Uterus (tissue), 4 donors: ENCODE measurements around the gene ASAP2. TPM values are rescaled to one million over a fixed set of nuclear protein-coding genes. Genes with fewer than 3 reads are reported as not detected.

Experiments
- DNase-seq, 2 donors: peaks; one replicate each; pipeline ENCODE4 v3.0.0-alpha.2; 2019 to 2020
- H3K27ac ChIP-seq, 2 donors: fragments of 200-600 bp; sonication (generic); 1 replicate in 1 of 2; 2 replicates in 1 of 2; pipeline ENCODE4 v1.5.1; 2016 to 2018
- H3K27me3 ChIP-seq, 2 donors: fragments of 200-600 bp; sonication (generic); one replicate each; pipeline ENCODE4 v1.5.1; 2018 to 2019; ENCODE audit warnings: control low read depth in 1 of 2
- H3K36me3 ChIP-seq, 2 donors: fragments of 200-600 bp; sonication (generic); one replicate each; pipeline ENCODE4 v1.5.1; 2019; ENCODE audit warnings: control low read depth in 1 of 2
- H3K4me1 ChIP-seq, 2 donors: fragments of 200-600 bp; sonication (generic); one replicate each; pipeline ENCODE4 v1.5.1; 2018 to 2019; ENCODE audit warnings: control low read depth in 1 of 2
- H3K4me3 ChIP-seq, 2 donors: fragments of 200-600 bp; sonication (generic); 1 replicate in 1 of 2; 2 replicates in 1 of 2; pipeline ENCODE4 v1.5.1; 2018 to 2019; ENCODE audit warnings: mild to moderate bottlenecking in 1 of 2
- H3K9me3 ChIP-seq, 2 donors: fragments of 200-600 bp; sonication (generic); one replicate each; pipeline ENCODE4 v1.5.1; 2019; ENCODE audit warnings: control low read depth in 1 of 2
- POLR2A ChIP-seq, 2 donors: fragments of 450-650 bp; IDR thresholded peaks; one replicate each; pipeline ENCODE4 v1.6.1; 2016; ENCODE audit warnings: antibody characterized with exemption in 2 of 2, mild to moderate bottlenecking in 1 of 2, moderate library complexity in 1 of 2
- intact Hi-C: fragments of 100-400 bp; cut with DNase I; formaldehyde crosslinking; loops from one replicate; pipeline ENCODE4 v1.15.1; 2023; ENCODE audit warnings: low total_unique reads
- total RNA-seq, 4 donors: library from RNA; depleted of rRNA in 3 of 4; stranded (reverse); fragments of >200 nt in 3 of 4; gene quantifications; one replicate each; pipeline versions ENCODE4 v1.1.0 to v1.2.4, GENCODE V29; 2014 to 2023
- TF ChIP-seq, protein P1 (sequence below), 4 experiments: fragments of 200-600 bp in 2 of 4; fragments of 450-650 bp in 2 of 4; sonication (generic) in 2 of 4; IDR thresholded peaks; one replicate each; pipeline ENCODE4 v1.5.1; 2016 to 2019; ENCODE audit warnings: antibody characterized with exemption in 4 of 4, mild to moderate bottlenecking in 2 of 4, moderate library complexity in 1 of 4
- donor health status: DM: yes; HTN: yes; CAD: no.

Gene ASAP2
- total RNA-seq, 4 donors from 2014 or later = 24.3 to 55.5 (median 31.3) TPM

DNA sequence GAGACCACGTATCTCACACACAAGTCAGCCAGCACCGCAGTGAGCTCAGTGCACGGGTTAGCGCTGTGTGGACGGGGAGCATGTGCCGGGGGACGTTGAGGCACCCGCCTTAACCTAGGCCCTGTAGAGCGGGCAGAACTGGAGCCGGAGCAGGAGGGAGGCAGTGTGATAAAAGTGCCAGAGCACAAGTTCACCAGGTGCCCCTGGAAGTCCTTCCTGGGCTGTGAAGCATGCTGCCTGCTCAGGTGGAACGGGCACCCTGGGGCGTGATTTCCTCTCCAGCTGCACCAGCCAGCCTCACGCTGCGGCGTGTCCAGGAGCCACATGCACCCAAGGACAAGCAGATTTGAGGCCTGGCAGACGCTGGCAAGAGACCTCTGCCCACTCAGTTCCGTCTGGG lies 166.4 kb downstream of the ASAP2 start:
- DNase-seq = no peak
- Histone ChIP-seq H3K9me3 (no peaks in the 10 kb centered on the region), H3K27me3 (no peaks in the 10 kb centered on the region), H3K4me1 (peaks cover 0 to 1% of the 10 kb centered on the region in 2 donors), H3K27ac (no peak overlapping the region), H3K4me3 (no peak overlapping the region), H3K36me3 (no peaks in the 10 kb centered on the region)
- intact Hi-C loops = no loop called here
- TF ChIP-seq, protein P1, sequence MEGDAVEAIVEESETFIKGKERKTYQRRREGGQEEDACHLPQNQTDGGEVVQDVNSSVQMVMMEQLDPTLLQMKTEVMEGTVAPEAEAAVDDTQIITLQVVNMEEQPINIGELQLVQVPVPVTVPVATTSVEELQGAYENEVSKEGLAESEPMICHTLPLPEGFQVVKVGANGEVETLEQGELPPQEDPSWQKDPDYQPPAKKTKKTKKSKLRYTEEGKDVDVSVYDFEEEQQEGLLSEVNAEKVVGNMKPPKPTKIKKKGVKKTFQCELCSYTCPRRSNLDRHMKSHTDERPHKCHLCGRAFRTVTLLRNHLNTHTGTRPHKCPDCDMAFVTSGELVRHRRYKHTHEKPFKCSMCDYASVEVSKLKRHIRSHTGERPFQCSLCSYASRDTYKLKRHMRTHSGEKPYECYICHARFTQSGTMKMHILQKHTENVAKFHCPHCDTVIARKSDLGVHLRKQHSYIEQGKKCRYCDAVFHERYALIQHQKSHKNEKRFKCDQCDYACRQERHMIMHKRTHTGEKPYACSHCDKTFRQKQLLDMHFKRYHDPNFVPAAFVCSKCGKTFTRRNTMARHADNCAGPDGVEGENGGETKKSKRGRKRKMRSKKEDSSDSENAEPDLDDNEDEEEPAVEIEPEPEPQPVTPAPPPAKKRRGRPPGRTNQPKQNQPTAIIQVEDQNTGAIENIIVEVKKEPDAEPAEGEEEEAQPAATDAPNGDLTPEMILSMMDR (IDR thresholded peaks at IDR 0.05) = no peak
- TF ChIP-seq POLR2A (IDR thresholded peaks at IDR 0.05) = no peak

DNA sequence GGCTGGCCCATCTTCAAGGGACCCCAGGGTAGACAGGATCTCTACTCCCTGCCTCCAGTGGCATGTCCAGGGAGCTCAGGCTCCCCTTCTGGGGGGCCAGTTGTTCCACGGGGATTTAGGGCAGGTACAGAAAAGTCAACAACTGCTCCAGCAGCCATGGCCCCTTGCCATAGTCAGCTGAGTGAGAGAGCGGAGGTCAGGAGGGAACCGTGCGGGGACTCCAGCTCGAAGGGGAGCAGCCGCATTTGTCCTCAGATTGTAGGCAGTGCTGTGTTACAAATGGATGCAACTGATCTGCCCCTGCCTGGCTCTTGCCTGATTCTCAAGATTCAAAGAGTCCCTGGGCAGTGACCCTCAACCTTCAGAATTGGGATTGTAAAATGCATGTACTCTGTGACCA lies 166.9 kb downstream of the ASAP2 start:
- Histone ChIP-seq H3K4me1 (peaks cover 0 to 4% of the 10 kb centered on the region in 2 donors), H3K27me3 (no peaks in the 10 kb centered on the region), H3K9me3 (no peaks in the 10 kb centered on the region), H3K4me3 (no peak overlapping the region), H3K27ac (no peak overlapping the region), H3K36me3 (no peaks in the 10 kb centered on the region)
- no peak for DNase-seq
- intact Hi-C loops = no loop called here
- TF ChIP-seq, protein P1 (IDR thresholded peaks at IDR 0.05) = no peak
- no peak for TF ChIP-seq POLR2A (IDR thresholded peaks at IDR 0.05)

DNA sequence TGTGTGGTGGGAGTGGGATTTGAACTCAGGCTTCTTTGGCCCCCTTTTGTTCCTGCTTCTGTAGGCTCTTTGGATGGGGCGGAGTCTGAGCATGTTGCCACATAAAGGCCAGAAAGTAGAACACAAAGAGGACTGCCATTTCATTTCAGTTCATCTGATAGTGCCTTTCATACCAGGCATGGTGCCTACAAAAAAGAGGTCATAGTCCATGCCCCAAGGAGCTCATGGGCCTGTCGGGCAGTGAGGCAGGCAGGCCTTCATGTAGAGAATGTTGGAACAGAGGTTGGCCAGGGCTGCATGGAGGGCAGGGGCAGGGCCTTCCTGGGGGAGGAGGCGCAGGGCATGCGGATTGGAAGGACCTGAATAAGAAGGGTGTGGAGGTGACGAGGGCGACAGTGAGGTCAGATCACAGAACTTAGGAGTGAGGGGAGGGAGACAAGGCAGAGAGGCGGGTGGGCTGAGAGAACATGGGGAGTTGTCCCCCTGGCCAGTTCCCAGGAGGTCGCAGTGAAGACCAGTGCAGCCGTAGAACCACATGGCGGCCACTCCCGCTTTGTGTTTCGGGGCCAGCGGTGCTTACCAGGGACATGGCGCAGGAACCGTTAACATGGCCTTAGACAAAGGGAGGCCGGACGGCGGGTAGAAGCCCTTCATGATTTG lies 167.6 kb downstream of the ASAP2 start:
- intact Hi-C loops = no loop called here
- TF ChIP-seq, protein P1 (IDR thresholded peaks at IDR 0.05) = no peak
- no peak for TF ChIP-seq POLR2A (IDR thresholded peaks at IDR 0.05)
- Histone ChIP-seq H3K27ac (no peak overlapping the region), H3K4me1 (peaks cover 0 to 4% of the 10 kb centered on the region in 2 donors), H3K36me3 (no peaks in the 10 kb centered on the region), H3K4me3 (no peak overlapping the region), H3K9me3 (no peaks in the 10 kb centered on the region), H3K27me3 (no peaks in the 10 kb centered on the region)
- DNase-seq = no peak

DNA sequence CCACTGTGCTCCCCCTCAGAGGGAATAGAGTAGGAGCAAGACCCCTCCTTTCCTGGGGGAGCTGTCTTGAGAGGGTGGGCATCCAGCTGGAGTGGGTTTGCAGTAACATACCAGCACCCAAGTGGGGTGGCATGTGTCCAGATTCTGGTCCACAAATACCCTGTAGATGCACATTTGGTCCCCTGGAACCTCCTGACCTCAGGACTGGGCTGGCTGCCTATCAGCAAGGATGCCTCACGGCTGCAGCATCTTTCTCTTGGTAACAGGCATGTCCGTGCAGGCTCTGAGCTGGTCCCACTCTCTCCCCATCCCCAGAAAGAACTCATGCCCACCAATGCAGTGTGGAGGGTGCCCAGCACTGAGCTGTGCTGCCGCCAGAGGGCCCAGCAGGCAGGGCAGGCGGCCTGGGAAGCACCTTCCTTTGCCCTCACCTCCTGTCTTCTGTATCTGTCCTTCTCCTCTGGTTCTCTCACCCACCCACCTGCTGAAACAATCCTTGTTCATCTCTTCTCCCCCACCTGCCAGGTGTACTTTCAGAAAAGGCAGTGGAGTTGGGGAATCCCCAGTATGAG lies 169.3 kb downstream of the ASAP2 start:
- no peak for DNase-seq
- peaks cover 0 to 4% of the 10 kb centered on the region in 2 donors for H3K4me1 ChIP-seq
- H3K4me3 ChIP-seq = no peak overlapping the region
- H3K9me3 ChIP-seq = no peaks in the 10 kb centered on the region
- H3K36me3 ChIP-seq = no peaks in the 10 kb centered on the region
- TF ChIP-seq, protein P1 (IDR thresholded peaks at IDR 0.05) = no peak
- TF ChIP-seq POLR2A (IDR thresholded peaks at IDR 0.05) = no peak
- intact Hi-C loops = no loop called here
- H3K27me3 ChIP-seq = no peaks in the 10 kb centered on the region
- peak overlapping the region in 1 of 2 donors; percentile 80 for H3K27ac ChIP-seq

DNA sequence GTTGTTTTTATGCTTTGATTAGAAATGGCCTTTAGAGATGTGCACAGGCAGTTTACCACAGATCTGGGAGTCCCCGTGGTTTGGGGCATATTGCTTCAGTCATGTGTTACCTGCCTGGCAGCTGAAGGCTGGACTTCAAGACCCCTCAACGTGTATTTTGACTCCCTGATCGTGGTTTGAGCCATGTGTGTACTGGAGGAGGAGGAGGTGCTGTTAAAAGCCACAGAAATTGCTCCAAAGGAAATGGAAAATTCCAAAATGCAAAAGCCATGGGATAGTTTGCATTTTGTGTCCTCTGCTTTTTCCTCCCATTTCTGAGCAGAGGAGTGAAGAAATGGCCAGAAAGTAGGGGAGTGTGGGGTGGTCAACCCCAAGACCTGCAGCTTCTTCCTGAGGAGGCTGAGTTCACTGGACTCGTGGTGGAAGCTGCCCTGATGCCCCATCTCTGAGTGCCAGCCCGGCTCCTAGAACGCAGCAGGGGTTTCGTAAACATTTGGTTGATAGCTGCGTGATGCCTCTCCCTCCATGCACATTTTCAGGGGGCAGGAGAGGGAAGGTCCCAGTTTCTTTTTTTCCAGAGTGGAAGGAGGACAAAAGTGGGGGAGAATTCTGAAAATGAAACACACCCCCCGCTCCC lies 171.0 kb downstream of the ASAP2 start:
- TF ChIP-seq, protein P1 (IDR thresholded peaks at IDR 0.05) = no peak
- no peak for TF ChIP-seq POLR2A (IDR thresholded peaks at IDR 0.05)
- H3K27ac ChIP-seq = peak overlapping the region; percentile 70 to 80
- H3K4me3 ChIP-seq = no peak overlapping the region
- no peaks in the 10 kb centered on the region for H3K36me3 ChIP-seq
- H3K27me3 ChIP-seq = no peaks in the 10 kb centered on the region
- no peaks in the 10 kb centered on the region for H3K9me3 ChIP-seq
- intact Hi-C loops = no loop called here
- DNase-seq = no peak
- peaks cover 0 to 4% of the 10 kb centered on the region in 2 donors for H3K4me1 ChIP-seq
